GM23248 (cell line): Measurements from ENCODE around the gene SHQ1. TPM values are rescaled to one million over a fixed set of nuclear protein-coding genes. Genes with fewer than 3 reads are reported as not detected.

Experiments used
- DNase-seq: peaks from one replicate; pipeline ENCODE4 v3.0.0-alpha.2; 2015
- H2AFZ ChIP-seq: fragments of 200-600 bp; sonication (generic); 2 replicates; pipeline ENCODE4 v1.6.1; 2016; ENCODE audit warnings: antibody characterized with exemption
- H3F3A ChIP-seq: fragments of 200-600 bp; sonication (generic); 2 replicates; pipeline ENCODE4 v1.6.1; 2016; ENCODE audit warnings: mild to moderate bottlenecking, antibody characterized with exemption, mixed run types; ENCODE audit not compliant: insufficient read depth
- H3K27ac ChIP-seq: fragments of 200-600 bp; sonication (generic); 2 replicates; pipeline ENCODE4 v1.5.1; 2016; ENCODE audit warnings: mild to moderate bottlenecking
- H3K27me3 ChIP-seq: fragments of 200-600 bp; sonication (generic); replicated peaks from 2 replicates; pipeline ENCODE4 v1.6.1; 2016; ENCODE audit warnings: mild to moderate bottlenecking; ENCODE audit not compliant: insufficient read depth
- H3K36me3 ChIP-seq: fragments of 200-600 bp; sonication (generic); 2 replicates; pipeline ENCODE4 v1.6.1; 2016; ENCODE audit warnings: low read depth, mild to moderate bottlenecking
- H3K4me1 ChIP-seq: fragments of 200-600 bp; sonication (generic); 2 replicates; pipeline ENCODE4 v1.6.1; 2016; ENCODE audit warnings: mild to moderate bottlenecking; ENCODE audit not compliant: insufficient read depth
- H3K4me2 ChIP-seq: fragments of 200-600 bp; sonication (generic); one replicate; pipeline ENCODE4 v1.6.1; 2016; ENCODE audit warnings: mild to moderate bottlenecking; ENCODE audit not compliant: unreplicated experiment
- H3K4me3 ChIP-seq: fragments of 200-600 bp; sonication (generic); 2 replicates; pipeline ENCODE4 v1.5.1; 2016; ENCODE audit warnings: mild to moderate bottlenecking
- H3K79me2 ChIP-seq: fragments of 200-600 bp; sonication (generic); 2 replicates; pipeline ENCODE4 v1.6.1; 2016; ENCODE audit warnings: mild to moderate bottlenecking; ENCODE audit not compliant: insufficient read depth
- H3K9ac ChIP-seq: fragments of 200-600 bp; sonication (generic); 2 replicates; pipeline ENCODE4 v1.6.1; 2016; ENCODE audit warnings: mild to moderate bottlenecking
- H3K9me2 ChIP-seq: fragments of 200-600 bp; sonication (generic); 2 replicates; pipeline ENCODE4 v1.6.1; 2016; ENCODE audit warnings: mixed run types, mild to moderate bottlenecking, moderate library complexity; ENCODE audit not compliant: insufficient read depth
- H3K9me3 ChIP-seq: fragments of 200-600 bp; sonication (generic); one replicate; pipeline ENCODE4 v1.6.1; 2017; ENCODE audit warnings: low read depth
- H4K20me1 ChIP-seq: fragments of 200-600 bp; sonication (generic); 2 replicates; pipeline ENCODE4 v1.6.0; 2016; ENCODE audit not compliant: insufficient read depth
- EZH2 ChIP-seq: fragments of 200-600 bp; sonication (generic); IDR thresholded peaks from 2 replicates; pipeline ENCODE4 v1.6.1; 2018; ENCODE audit warnings: antibody characterized with exemption, mild to moderate bottlenecking; ENCODE audit not compliant: insufficient read depth, poor library complexity, severe bottlenecking
- EZH2phosphoT487 ChIP-seq: fragments of 200-600 bp; sonication (generic); IDR thresholded peaks from 2 replicates; pipeline ENCODE4 v1.6.1; 2018; ENCODE audit warnings: antibody characterized with exemption, moderate library complexity, mild to moderate bottlenecking, low read depth; ENCODE audit not compliant: insufficient read depth
- WGBS, 2 experiments: methylation state at CpG; one replicate each; pipeline ENCODE4 v1.1.6; 2015 to 2017; ENCODE audit warnings: low lambda C conversion rate in 2 of 2, low coverage in 1 of 2; ENCODE audit errors: missing lambda C conversion rate in 2 of 2; 5-methylcytosine and 5-hydroxymethylcytosine counted together
- in situ Hi-C: fragments of 300-500 bp; cut with MboI; formaldehyde crosslinking; loops from 2 replicates; pipeline ENCODE4 v1.15.0; 2020
- polyA plus RNA-seq: library from polyadenylated mRNA; unstranded; fragments of >200 nt; fragmentation: Nextera tagmentation; extraction: Ambion mirVana; gene quantifications from 2 replicates; pipeline ENCODE4 v1.2.1, GENCODE V29; 2016
- total RNA-seq: library from RNA; depleted of rRNA; stranded (reverse); fragments of >200 nt; shearing (Covaris generic); gene quantifications from 2 replicates; pipeline ENCODE4 v1.2.3, GENCODE V29; 2014

The SHQ1 gene
- total and polyA plus RNA-seq, 2 experiments from 2014 or later: 23.3 to 24.0 TPM

DNA sequence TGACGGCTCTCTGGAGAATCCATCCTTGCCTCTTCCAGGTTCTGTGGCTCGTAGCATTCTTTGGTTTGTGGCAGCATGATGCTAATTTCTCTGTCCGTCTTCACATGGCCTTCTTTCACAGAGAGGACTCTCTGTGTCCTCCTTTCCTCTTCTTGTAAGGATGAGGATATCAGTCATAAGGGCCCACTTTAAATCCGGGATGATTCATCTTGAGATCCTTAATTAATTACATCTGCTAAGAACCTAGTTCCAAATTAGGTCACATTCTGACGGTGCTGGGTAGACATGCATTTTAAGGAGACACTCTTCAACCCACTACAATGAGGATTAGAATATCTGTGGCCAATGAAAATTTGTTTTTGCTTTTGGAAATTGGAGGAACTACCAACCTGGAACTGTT, 23.9 kb upstream of the SHQ1 start:
- no peaks in the 10 kb centered on the region for H4K20me1 ChIP-seq
- peaks cover 20% of the 10 kb centered on the region for H3F3A ChIP-seq
- peak overlapping the region; percentile 69 for H2AFZ ChIP-seq
- H3K36me3 ChIP-seq: no peaks in the 10 kb centered on the region
- peak overlapping the region; percentile 23 for H3K4me2 ChIP-seq
- WGBS, 2 experiments: 0 to 2% methylated on average over 5 of the region's 5 CpGs
- TF ChIP-seq EZH2: no peak
- TF ChIP-seq EZH2phosphoT487: no peak
- H3K27me3 ChIP-seq: no peaks in the 10 kb centered on the region
- H3K9me2 ChIP-seq: no peaks in the 10 kb centered on the region
- H3K27ac ChIP-seq: peak overlapping the region; percentile 72
- H3K4me1 ChIP-seq: peaks cover 15% of the 10 kb centered on the region
- peak; percentile 94 for DNase-seq
- no peaks in the 10 kb centered on the region for H3K9me3 ChIP-seq
- peak overlapping the region; percentile 52 for H3K9ac ChIP-seq
- no peak overlapping the region; the same call in 1 of the 2 replicates for H3K4me3 ChIP-seq
- in situ Hi-C loops: no loop called here
- no peaks in the 10 kb centered on the region for H3K79me2 ChIP-seq

DNA sequence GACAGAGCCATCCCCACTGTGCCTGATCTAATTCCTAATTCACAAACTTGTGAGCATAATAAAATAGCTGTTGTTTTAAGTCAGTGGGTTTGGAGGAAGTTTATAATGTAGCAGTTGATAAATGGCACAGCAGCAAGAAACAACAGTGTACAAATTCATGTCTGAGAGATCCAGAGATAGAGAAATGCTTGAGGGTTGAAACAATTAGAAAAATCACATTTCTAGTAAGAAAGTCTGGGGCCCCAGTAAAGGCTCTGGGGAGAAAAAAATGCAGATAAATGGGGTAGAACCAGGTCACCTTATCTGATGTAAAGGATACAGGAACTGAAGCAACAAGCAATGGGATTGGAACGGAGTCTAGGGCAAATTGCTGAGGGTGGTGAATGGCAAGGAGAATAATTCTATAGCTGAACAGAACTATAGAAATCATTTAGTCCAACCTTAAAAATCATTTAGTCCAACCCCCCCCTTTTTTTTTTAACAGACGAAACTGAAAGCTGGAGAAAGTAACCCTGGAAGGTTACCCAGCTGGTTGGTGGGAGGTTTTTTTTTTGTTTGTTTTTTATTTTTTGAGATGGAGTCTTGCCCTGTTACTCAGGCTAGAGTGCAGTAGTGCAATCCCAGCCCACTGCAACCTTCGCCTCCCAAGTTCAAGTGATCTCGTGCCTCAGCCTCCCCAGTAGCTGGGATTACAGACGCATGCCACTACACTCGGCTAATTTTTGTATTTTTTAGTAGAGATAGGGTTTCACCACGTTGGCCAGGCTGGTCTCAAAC, 14.3 kb upstream of the SHQ1 start:
- 72 to 78% methylated on average over 7 of the region's 7 CpGs for WGBS, 2 experiments
- no peaks in the 10 kb centered on the region for H3K4me1 ChIP-seq
- H3K9me2 ChIP-seq: no peaks in the 10 kb centered on the region
- H3K27ac ChIP-seq: no peak overlapping the region
- H3F3A ChIP-seq: no peaks in the 10 kb centered on the region
- DNase-seq: no peak
- no peaks in the 10 kb centered on the region for H3K9me3 ChIP-seq
- no peak overlapping the region for H2AFZ ChIP-seq
- H3K4me2 ChIP-seq: no peak overlapping the region
- H3K9ac ChIP-seq: no peak overlapping the region
- in situ Hi-C loops: no loop called here
- no peaks in the 10 kb centered on the region for H3K27me3 ChIP-seq
- H3K36me3 ChIP-seq: no peaks in the 10 kb centered on the region
- TF ChIP-seq EZH2 (no peak), EZH2phosphoT487 (no peak)
- H3K79me2 ChIP-seq: no peaks in the 10 kb centered on the region
- no peaks in the 10 kb centered on the region for H4K20me1 ChIP-seq
- no peak overlapping the region for H3K4me3 ChIP-seq

DNA sequence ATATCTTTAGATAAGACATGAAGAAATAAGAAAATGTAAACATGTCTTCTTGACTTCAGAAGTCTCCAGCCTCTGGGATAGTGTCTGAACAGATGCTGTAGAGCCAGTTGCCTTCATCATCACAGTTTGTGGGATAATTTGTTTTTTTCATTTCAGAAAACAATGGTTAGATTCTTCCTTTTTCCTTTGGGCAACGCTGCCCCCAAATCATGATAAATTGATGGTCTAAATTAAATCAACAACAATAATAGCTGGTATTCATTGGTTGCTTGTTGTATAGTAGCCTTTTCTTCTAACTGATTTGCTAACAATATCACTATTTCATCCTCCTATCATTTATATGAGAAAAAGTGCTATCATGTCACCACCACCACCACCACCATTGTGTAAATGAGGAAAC, 12.6 kb upstream of the SHQ1 start:
- no peak overlapping the region for H3K27ac ChIP-seq
- WGBS, 2 experiments: 85 to 96% methylated on average over 1 of the region's 1 CpG
- no peaks in the 10 kb centered on the region for H3K27me3 ChIP-seq
- no peaks in the 10 kb centered on the region for H3K36me3 ChIP-seq
- DNase-seq: no peak
- H3K4me1 ChIP-seq: no peaks in the 10 kb centered on the region
- H3K9me2 ChIP-seq: no peaks in the 10 kb centered on the region
- H3K79me2 ChIP-seq: no peaks in the 10 kb centered on the region
- no peaks in the 10 kb centered on the region for H4K20me1 ChIP-seq
- no peak overlapping the region for H3K9ac ChIP-seq
- no peak overlapping the region for H3K4me2 ChIP-seq
- in situ Hi-C loops: no loop called here
- H3K4me3 ChIP-seq: no peak overlapping the region
- no peaks in the 10 kb centered on the region for H3K9me3 ChIP-seq
- no peaks in the 10 kb centered on the region for H3F3A ChIP-seq
- TF ChIP-seq EZH2phosphoT487 (no peak), EZH2 (no peak)
- no peak overlapping the region for H2AFZ ChIP-seq

DNA sequence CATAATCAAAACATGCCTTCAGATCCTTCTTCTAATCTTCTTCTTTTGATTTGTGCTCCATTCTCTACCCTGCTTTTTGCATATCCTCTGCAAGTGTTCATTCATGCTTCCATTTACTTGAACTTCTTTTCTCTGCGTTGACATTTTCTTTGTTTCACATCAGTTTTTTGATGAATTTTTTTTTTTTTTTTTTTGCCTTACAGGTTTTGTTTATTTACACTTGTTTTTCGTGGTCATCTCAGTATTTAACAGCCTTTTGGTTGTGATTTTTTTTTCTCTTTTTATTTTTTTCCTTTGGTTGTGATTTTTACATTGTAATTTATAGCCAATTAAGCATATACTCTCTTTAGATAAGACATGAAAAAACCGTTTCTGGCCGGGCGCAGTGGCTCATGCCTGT, 11.8 kb upstream of the SHQ1 start:
- Histone ChIP-seq H3K9me2 (no peaks in the 10 kb centered on the region), H3K4me2 (no peak overlapping the region), H3K4me1 (no peaks in the 10 kb centered on the region), H3K36me3 (no peaks in the 10 kb centered on the region), H3F3A (no peaks in the 10 kb centered on the region), H3K9me3 (no peaks in the 10 kb centered on the region), H4K20me1 (no peaks in the 10 kb centered on the region), H3K27ac (no peak overlapping the region), H3K79me2 (no peaks in the 10 kb centered on the region), H2AFZ (no peak overlapping the region), H3K4me3 (no peak overlapping the region), H3K27me3 (no peaks in the 10 kb centered on the region), H3K9ac (no peak overlapping the region)
- TF ChIP-seq EZH2phosphoT487 (no peak), EZH2 (no peak)
- DNase-seq: no peak
- 75% methylated on average over 5 of the region's 5 CpGs for whole genome bisulfite sequencing, 2 experiments
- in situ Hi-C loops: no loop called here
